Activated CD4-positive, CD25-positive, alpha-beta regulatory T cell treated with anti-CD3 and anti-CD28 coated beads, Interleukin-2, amount 50 U/mL, for 24 hours (primary cell): ENCODE measurements around the gene PAPPA.

Experiments used
- ATAC-seq, 2 donors: fragments of 150-1000 bp; cut with Tn5 transposase; one replicate each; pipeline ENCODE4 v1.10.0; 2021; ENCODE audit warnings: mild to moderate bottlenecking in 1 of 2, moderate library complexity in 1 of 2

PAPPA gene

DNA sequence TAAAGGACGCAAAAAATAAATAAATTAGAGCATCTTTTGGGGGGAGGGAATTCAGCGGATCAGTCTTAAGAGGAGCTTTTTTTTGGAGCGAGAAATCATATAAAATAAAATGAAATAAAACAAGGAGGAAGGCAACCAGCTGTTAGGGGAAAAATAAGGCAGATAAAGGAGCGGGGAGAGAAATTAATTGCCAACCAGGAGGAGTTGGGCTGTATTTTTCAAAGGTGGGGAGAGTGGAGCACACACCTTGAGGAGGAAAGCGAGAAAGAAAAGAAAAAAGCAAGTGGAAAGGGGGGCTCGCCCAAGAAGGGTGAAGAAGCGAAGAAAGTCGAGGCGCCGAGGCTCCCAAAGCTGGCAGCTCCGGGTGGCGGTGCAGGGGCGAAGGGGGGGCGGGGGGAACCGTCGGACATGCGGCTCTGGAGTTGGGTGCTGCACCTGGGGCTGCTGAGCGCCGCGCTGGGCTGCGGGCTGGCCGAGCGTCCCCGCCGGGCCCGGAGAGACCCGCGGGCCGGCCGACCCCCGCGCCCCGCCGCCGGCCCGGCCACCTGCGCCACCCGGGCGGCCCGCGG is at the start of gene PAPPA:
Gene PAPPA (plus strand): TSS at position 27 of the 569 bp plus-strand sequence. CDS start 382 bp downstream, at position 409.
- ATAC-seq, result no peak

GRCh38 chr9:116103976-116104820 is 49.4 kb upstream of the PAPPA start:
- ATAC-seq, result no peak

DNA sequence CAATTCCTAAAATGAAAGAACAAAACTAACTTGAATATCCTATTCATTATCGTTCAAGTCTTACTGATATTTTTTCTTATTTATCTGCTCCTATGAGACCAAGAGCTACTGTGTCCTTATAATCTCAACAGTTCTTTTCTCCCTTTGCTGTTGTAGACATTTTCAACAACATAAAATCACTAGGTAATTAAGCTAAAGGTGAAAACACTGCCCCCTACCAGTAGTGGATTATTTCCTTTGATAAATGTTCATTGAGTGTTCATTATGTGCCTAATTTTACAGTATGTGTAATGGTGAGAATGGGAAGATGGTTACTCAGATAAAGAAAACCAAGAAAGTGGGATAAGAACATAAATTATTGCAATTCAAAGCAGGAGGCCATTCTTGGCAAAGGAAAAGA is 41.4 kb upstream of the PAPPA start:
- ATAC-seq, result no peak

- ATAC-seq, result no peak
Measured at GRCh38 chr9:116115761-116116353, 37.7 kb upstream of the PAPPA start.

- no peak for ATAC-seq
Measured at GRCh38 chr9:116116393-116116792, 37.2 kb upstream of the PAPPA start.

GRCh38 chr9:116123171-116123570 is 30.4 kb upstream of the PAPPA start:
- ATAC-seq, result no peak

GRCh38 chr9:116124472-116125040 is 29.0 kb upstream of the PAPPA start:
- no peak for ATAC-seq

DNA sequence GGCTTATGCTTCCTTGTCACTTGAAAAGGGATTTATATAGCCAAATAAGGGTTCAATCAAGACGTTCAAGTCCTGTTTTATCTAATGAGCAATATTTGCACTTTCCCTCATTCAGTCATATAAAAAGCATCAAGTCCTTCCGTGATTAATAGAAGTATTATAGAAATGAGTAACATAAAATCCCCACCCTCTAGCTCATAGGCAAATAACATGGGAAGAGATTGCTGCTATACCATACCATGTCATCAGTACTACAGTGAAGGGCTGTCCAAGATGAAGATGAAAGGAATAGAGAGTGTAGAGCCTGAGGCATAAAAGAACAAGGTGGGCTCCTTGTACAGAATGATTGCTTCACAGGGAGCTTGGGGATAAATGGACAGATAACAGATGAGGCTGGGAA is 20.4 kb upstream of the PAPPA start:
- ATAC-seq, result no peak

DNA sequence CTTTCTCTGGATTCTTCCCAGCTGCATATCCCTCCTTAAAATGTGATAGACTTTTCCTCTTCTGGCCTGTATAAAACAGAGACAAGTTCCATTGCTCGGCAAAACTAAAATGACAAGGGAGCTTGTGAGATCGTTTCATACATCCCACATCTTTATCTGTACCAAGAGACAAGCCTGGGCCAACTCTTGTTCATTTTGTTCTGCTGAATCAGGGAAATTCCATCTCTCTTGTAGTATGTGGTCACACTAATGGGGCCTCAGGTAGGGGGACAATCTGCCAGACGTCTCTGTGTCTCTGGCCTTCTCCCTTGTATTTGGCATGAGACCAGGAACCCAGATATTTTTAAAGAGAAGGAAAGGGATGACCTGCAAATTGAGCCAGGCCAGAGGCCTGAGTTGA is 18.6 kb upstream of the PAPPA start:
- ATAC-seq, result no peak

DNA sequence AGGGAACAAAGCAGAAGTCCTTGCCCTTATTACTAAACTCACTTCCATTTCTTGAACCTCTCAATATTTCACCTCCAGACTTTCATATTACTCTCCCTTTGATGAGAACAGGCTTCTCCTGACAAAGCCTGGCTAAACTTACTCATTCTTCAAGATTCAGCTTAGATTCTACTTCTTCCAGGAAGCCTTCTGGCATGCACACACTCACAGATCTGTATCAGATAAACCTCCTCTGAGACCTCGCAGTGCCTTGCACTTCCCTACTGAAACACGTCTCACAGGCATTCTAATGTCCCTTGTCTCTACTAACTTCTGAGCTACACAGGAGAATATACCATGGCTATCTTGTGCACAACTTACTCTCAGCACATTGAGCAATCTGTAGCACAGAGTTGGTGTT is 16.6 kb upstream of the PAPPA start:
- no peak for ATAC-seq

GRCh38 chr9:116137581-116137980 is 16.0 kb upstream of the PAPPA start:
- no peak for ATAC-seq

DNA sequence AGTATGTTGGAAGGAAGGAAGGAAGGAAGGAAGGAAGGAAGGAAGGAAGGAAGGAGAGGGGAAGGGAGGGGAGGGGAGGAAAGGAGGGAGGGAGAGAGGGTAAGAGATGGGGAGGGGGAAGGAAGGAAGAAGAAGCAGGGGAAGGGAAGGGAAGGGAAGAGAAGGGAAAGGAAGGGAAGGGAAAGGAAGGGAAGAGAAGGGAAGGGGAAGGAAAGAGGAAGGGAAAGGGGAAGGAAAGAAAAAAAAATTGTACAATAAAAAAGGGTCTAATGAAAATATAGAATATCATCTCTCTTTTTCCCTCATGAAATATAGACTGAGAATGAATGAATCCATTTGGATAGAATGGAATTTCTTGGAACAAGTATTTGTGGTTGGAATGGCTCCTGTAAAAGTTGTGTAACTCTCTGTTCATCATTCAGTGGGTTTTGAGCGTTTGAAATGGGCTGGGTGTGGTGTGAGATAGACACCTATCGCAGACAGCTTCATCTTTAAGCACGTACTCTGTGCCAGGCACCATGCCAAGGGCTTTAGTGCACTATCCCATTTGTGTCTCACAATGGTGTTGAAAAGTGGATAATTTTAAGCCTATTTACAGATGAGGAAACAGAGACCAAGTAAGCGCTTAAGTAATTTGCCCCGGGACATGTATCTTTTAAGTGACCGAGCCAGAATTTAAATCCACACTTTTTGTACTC is 11.6 kb upstream of the PAPPA start:
- ATAC-seq, result no peak

- no peak for ATAC-seq
Measured at GRCh38 chr9:116142706-116143492, 10.7 kb upstream of the PAPPA start.

DNA sequence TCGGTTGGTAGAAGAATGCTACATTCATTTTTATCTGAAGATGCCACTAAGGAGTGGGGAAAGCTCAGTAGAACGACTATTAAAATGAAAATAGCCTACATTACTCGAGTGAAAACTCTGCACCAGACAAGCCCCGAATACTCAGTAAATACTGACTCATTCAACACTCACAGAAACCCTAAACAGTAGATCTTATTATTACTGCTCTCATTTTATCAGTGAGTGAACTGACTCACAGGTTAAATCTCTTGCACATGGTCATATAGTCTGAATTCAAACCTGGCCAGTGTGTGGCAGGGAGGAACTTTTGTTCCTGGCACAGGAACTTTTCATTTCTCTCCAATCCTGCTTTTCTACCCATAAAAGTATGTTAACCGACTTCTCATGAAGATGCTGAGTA is 9.6 kb upstream of the PAPPA start:
- no peak for ATAC-seq

DNA sequence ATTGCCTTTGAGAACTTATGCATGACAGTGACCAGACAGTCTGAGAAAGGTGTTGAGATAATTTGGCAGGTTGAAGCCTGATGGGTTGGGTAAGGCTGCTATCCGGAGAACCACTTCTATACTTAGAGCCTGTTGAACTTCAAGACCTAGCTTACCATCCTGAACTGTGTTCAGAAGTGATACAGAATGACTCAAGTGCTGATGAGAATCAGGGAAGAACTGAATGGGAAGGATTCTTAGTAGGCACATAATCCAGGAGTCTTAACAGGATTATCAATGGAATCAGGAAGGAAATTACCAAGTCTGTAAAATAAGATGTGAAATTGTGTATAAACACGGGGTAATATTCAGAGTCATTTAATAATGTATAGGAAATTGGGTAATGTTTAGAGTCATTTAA is 9.0 kb upstream of the PAPPA start:
- no peak for ATAC-seq

DNA sequence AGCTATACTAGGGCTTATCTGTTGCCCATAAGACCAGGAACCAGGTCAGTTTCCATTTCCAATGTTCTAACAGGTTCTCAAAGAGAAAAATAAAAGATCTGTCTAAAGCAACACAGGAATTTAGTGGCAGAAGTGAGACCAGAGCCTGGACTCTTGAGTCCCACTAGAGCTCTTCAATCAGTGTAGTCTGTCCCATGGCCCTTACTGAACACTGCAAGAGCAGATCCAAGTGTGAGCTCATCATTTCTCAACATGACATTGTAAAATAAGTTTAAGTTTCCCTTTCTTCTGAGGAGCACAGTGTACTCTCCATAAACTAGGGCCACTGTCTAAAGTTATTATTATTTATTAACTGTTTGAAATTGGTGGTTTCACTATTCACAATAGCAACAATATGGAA is 8.6 kb upstream of the PAPPA start:
- ATAC-seq, result no peak

GRCh38 chr9:116147821-116148220 is 5.8 kb upstream of the PAPPA start:
- no peak for ATAC-seq

- ATAC-seq, result no peak
Measured at GRCh38 chr9:116149844-116150243, 3.7 kb upstream of the PAPPA start.

- no peak for ATAC-seq
Measured at GRCh38 chr9:116151199-116151598, 2.4 kb upstream of the PAPPA start.

DNA sequence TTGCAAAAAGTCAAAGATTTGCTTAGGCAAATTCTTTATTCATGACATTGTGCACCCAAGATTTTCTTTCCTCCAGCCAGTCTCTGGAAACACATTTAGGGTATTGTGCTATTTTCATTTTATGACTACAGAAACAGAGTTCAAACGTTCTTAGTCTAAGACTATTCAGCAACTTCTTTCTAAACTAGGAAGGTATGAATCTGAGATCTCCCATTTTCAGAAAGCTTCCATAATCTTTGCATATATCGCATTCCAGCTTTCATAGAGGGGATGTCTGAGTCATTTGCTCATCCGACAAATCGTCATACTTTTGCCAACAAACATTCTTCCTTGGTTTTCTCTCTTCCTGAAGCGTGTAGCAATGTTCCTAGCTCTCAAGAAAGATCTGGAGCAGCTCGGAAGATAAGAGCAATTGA is 1.6 kb upstream of the PAPPA start:
- no peak for ATAC-seq

DNA sequence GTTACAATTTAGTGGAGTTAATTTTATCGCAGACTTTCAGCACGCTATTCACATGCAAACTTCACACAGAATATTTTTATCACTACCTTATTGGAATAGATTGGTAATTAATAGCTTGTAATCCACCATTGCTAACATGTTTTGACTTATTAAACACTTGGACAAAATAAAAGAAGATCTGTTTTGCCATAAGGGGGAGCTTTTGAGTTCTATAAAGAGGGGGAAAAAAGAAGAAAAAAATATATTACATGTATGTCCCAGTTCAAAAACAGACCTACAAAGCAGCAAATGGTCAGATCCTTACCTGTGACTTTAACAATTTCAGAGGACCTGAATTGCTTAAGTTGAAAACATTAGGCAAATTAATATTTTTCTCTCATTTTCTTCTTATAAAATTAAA is 1.2 kb upstream of the PAPPA start:
- no peak for ATAC-seq
